HG02840 (cell line): ENCODE data around the gene OXT.
"Not testable (repeated sequence)": the region's sequence is repeated elsewhere in the genome, so short reads cannot be mapped to it uniquely, and the experiment has no call there.

Experiments used
- ATAC-seq: cut with Tn5 transposase; IDR thresholded peaks from one replicate; pipeline ENCODE4 v1.9.1; 2021; ENCODE audit warnings: mild to moderate bottlenecking, moderate library complexity, moderate number of reproducible peaks; ENCODE audit not compliant: unreplicated experiment, low FRiP score

Gene OXT

GRCh38 chr20:3047486-3048419 lies 23.7 kb upstream of the OXT start:
- no peak for ATAC-seq

DNA sequence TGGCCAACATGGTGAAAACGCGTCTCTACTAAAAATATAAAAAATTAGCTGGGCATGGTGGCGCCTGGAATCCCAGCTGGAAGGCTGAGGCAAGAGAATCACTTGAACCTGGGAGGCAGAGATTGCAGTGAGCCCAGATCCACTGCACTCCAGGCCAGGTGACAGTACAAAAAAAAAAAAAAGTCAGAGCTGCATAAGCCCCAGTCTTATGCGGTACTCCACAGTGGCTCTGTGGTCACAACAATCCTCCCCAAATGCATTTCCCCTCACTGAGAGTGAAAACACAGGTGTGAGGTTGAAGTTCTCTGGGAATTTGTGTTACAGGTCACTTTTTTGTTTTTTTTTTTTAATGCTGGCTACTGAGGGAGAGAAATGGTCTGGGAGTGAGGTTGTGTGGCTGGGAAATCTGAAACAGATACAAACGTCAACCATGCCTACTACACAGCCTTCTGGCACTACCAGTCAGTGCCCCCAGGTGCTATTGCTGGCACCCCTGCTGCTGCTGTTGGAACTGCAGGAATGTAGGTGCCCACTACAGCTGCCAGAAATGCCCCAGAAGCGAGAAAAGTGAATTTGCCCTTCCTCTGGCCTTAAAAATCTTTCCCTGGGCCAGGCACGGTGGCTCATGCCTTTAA lies 19.9 kb upstream of the OXT start:
- ATAC-seq: no peak

DNA sequence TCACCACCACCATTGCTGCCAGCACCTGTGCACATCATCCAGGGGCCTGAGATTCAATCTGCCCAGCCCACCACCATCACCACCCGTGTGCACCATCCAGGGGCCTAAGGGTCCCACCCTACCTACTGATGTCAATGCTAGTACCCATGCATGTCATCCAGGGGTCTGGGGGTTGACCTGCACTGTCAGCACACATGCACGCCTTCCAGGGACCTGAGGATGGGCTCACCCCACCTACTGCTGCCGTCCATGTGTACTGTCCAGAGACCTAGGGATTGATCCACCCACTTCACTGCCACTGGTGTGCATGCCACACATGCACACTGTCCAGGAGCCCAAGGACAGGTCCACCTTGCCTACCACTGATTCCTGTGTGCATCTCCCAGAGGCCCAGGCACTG lies 11.9 kb upstream of the OXT start:
- no peak for ATAC-seq

DNA sequence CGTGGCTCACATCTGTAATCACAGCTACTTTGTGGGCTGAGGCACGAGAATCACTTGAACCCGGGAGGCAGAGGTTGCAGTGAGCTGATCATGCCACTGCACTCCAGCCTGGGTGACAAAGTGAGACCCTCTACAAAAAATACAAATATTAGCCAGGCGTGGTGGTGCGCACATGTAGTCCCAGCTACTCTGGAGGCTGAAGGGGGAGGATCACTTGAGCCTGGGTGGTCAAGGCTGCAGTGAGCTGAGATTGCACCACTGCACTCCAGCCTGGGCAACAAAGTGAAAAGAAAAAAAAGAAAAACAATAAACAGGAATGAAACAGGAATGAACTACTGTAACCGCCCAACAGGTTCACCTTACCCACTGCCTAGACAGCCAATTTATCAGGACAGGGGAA lies 7.3 kb upstream of the OXT start:
- not testable (repeated sequence) for ATAC-seq

GRCh38 chr20:3067139-3068014 lies 4.0 kb upstream of the OXT start:
- no peak for ATAC-seq

DNA sequence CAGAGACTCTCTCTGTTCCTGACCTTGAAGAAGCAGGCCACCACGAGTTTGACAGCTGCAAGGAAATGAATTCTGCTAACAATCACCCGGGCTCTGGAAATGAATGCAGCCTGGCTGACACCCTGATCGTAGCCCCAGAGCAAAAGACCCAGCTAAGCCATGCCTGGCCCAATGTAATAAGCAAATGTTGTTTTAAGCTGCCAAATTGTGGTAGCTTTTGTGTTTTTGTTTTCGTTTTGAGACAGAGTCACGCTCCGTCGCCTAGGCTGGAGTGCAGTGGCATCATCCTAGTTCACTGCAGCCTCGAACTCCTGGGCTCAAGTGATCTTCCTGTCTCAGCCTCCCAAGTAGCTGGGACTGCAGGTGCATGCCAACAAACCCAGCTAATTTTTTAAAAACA lies 3.3 kb upstream of the OXT start:
- no peak for ATAC-seq

GRCh38 chr20:3068986-3069900 lies 2.2 kb upstream of the OXT start:
- ATAC-seq: no peak

DNA sequence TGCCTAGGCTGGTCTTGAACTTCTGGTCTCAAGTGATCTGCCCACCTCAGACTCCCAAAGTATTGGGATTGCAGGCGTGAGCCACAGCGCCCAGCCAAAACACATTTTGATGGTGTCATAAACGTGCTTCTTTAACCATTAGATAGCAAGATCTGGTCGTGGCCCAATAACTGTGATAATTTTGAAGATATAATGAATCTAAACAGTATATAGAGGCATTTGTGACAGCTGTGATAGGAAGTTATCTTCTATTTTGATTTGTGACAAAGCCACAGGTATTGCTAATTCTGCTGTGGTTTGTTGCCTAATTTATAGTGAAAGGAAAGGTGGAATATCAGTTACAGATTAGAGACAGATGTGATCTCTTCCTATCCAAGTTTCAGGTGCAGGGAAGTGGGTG lies 695 bp upstream of the OXT start:
- ATAC-seq: no peak

- no peak for ATAC-seq
Measured at GRCh38 chr20:3071266-3071609, 182 bp upstream of the OXT start.

DNA sequence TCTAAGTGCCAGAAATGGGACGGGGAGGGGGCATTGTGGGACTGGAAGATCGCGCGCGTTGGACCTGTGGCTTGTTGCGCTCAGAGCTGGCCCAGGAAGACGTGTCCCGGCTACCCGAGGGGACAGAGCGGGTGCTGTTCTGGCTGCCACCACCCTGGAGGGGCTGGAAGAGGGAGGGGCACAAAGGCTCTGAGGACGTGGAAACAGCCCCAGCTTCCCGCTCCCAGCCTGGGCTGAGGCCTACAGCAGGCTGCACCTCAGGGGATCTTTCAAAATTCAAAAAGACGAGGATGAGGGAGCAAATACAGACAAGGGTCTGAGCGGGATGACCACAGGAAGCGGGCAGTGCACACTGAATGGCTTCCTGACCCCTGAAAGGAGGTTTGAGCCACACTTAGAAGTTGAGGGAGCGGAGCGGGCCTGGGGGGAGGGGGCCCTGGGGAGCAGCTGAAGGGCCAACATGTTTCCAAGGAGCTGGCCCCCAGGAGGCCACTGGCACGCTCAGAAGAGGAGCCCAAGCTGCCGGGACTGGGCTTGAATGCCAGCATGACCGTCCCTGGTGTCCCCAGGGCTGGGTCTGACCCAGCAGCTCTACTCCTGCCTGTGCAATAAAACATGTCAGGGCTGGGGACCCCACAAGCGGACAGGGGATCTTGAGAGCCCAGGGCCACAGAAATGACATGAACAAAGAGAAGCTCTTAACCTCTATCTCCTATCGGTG lies 1.3 kb downstream of the OXT start:
- no peak for ATAC-seq

GRCh38 chr20:3073251-3073643 lies 1.8 kb downstream of the OXT start:
- not testable (repeated sequence) for ATAC-seq

GRCh38 chr20:3074812-3075211 lies 3.4 kb downstream of the OXT start:
- ATAC-seq: no peak

DNA sequence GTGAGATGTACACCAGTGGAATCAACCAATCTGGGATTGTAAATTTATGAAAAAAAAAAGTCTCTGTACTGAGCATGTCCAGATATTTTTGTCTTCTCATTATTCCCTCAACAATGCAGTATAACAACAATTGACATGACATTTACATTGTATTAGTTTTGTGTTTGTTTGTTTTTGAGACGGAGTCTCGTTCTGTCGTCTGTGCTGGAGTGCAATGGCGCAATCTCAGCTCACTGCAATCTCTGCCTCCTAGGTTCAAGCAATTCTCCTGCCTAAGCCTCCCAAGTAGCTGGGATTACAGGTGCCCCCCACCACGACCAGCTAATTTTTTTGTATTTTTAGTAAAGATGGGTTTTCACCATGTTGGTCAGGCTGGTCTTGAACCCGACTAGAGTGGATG lies 3.9 kb downstream of the OXT start:
- ATAC-seq: not testable (repeated sequence)

GRCh38 chr20:3077618-3078134 lies 6.3 kb downstream of the OXT start:
- no peak for ATAC-seq

DNA sequence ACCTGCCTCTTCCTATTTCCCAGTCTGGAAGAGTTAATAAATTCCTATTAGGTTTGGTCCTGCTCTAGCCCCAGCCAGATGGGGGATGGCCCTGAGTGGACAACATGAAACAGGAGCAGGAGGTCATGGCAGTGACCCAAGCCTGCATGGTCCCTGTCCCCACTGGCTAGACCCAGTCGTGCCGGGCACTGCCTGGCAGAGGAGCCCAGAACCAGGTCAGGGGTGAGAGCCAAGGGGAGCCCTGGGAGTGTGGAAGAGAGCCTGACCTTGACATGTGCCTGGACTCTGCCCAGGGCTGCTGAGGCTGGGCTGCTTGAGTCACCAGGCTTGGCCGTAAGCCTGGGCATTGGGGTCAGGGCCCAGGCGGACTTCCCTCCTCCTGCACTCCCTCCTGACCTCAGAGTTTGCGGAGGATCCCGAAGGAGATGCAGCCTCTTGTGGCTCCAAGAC lies 9.5 kb downstream of the OXT start:
- ATAC-seq: no peak

GRCh38 chr20:3081641-3082040 lies 10.2 kb downstream of the OXT start:
- no peak for ATAC-seq

DNA sequence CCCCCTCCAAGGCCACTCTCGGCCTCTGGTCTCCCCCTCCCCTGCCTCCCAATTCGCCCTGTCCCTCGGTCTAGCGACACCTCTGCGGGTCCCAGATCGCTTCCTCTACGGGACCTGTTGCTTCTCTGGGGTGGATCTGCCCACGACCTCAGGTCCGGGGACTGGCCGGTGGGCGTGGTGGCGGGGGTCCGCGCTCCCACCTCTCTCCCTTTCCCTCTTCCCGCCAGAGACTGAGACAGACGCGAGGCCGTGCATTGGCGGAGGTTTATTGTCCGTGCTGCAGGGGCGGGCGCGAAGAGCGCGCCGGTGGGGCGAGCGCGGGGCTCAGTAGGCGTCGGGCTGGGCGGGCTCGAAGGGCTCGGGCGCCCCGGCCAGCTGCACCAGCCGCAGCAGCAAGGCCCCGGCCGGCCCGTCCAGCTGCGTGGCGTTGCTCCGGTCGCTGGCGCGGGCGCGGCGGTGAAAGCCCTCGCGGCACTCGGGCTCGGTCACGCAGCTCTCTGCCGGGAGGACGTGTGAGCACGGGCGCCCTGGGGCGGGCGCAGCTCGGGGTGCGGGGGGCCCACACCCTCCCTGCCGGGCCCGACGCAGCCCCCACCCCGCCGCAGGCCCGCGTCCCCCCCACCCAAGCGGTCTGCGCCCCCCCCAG lies 11.0 kb downstream of the OXT start:
- no peak for ATAC-seq
